Ureter (tissue), 1 donor: Measurements from ENCODE around the gene COL27A1. TPM values are rescaled to one million over a fixed set of nuclear protein-coding genes. Genes with fewer than 3 reads are reported as not detected.
"Not testable (repeated sequence)": the region's sequence is repeated elsewhere in the genome, so short reads cannot be mapped to it uniquely, and the experiment has no call there.

Experiments
- DNase-seq: peaks from one replicate; pipeline ENCODE4 v3.0.0-alpha.2; 2020; ENCODE audit warnings: low spot score
- total RNA-seq: library from RNA; stranded (reverse); gene quantifications from one replicate; pipeline ENCODE4 v1.2.4, GENCODE V29; 2023
- donor health status: DM: yes; HTN: yes; CAD: no.

The COL27A1 gene
- total RNA-seq, 1 donor from 2014 or later, result 59.2 TPM

- DNase-seq, result no peak
These were observed 32.0 kb upstream of the COL27A1 start for GRCh38 chr9:114123031-114123977.

- no peak for DNase-seq
These were observed 31.2 kb upstream of the COL27A1 start for GRCh38 chr9:114124138-114124537.

GRCh38 chr9:114124666-114125475, 30.5 kb upstream of the COL27A1 start:
- no peak for DNase-seq

- DNase-seq, result no peak
These were observed 29.8 kb upstream of the COL27A1 start for GRCh38 chr9:114125476-114126013.

GRCh38 chr9:114126247-114127060, 28.9 kb upstream of the COL27A1 start:
- DNase-seq, result no peak

- DNase-seq, result not testable (repeated sequence)
These were observed 26.6 kb upstream of the COL27A1 start for GRCh38 chr9:114128759-114129158.

GRCh38 chr9:114130141-114130540, 25.2 kb upstream of the COL27A1 start:
- DNase-seq, result no peak

GRCh38 chr9:114130624-114131277, 24.6 kb upstream of the COL27A1 start:
- no peak for DNase-seq

- no peak for DNase-seq
These were observed 23.4 kb upstream of the COL27A1 start for GRCh38 chr9:114131808-114132549.

- DNase-seq, result no peak
These were observed 22.8 kb upstream of the COL27A1 start for GRCh38 chr9:114132550-114132918.

GRCh38 chr9:114134827-114135396, 20.4 kb upstream of the COL27A1 start:
- DNase-seq, result no peak

- no peak for DNase-seq
These were observed 17.5 kb upstream of the COL27A1 start for GRCh38 chr9:114137831-114138230.

GRCh38 chr9:114138552-114138971, 16.8 kb upstream of the COL27A1 start:
- peak; percentile 55 for DNase-seq

GRCh38 chr9:114139071-114139470, 16.3 kb upstream of the COL27A1 start:
- no peak for DNase-seq

- DNase-seq, result no peak
These were observed 14.9 kb upstream of the COL27A1 start for GRCh38 chr9:114140401-114140800.

- DNase-seq, result no peak
These were observed 14.5 kb upstream of the COL27A1 start for GRCh38 chr9:114140850-114141249.

- DNase-seq, result no peak
These were observed 13.6 kb upstream of the COL27A1 start for GRCh38 chr9:114141553-114142402.

GRCh38 chr9:114143234-114143633, 12.1 kb upstream of the COL27A1 start:
- no peak for DNase-seq

GRCh38 chr9:114146735-114147134, 8.6 kb upstream of the COL27A1 start:
- DNase-seq, result no peak
